ENCODE results near the gene SLC11A1.

DNA sequence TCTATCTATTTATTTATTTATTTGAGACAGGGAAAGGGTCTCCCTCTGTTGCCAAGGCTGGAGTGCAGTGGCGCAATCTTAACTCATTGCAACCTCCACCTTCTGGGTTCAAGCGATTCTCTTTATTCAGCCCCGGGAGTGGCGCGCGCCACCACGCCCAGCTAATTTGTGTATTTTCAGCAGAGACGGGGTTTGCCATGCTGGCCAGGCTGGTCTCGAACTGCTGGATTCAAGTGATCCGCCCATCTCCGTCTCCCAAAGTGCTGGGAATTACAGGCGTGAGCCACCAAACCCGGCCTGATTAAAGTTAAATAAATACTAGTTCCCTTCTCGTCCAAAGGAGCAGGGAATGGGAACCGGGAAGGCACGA lies 13.4 kb downstream of the SLC11A1 start:
- no peak for TF ChIP-seq YY1 (IDR thresholded peaks at IDR 0.05; ENCODE audit: insufficient read depth, insufficient read length)
- no peak for TF ChIP-seq ZNF274 (IDR thresholded peaks at IDR 0.05; ENCODE audit: low read depth, low read length)
- no peak for TF ChIP-seq SUZ12 (IDR thresholded peaks at IDR 0.05; ENCODE audit: extremely low read depth, insufficient read depth, insufficient read length)
